MCF 10A (cell line): ENCODE measurements around the gene LHB. TPM values are rescaled to one million over a fixed set of nuclear protein-coding genes. Genes with fewer than 3 reads are reported as not detected.

Source experiments
- BruUV-seq: library from RNA; stranded (reverse); fragments of 400-500 nt; replicated peaks from 2 replicates; lab custom pipeline; 2021; lab: Mats Ljungman, UMichigan
- CTCF ChIA-PET: fragments of 300-600 bp; sonication (Branson Sonifier 250); formaldehyde crosslinking; extraction: SDS; loops from one replicate; lab custom pipeline; 2021; ENCODE audit warnings: antibody characterized with exemption, inconsistent platforms; lab: Yijun Ruan, JAX
- POLR2A ChIA-PET: fragments of 300-600, 350-650 bp; sonication (Branson Sonifier 250); formaldehyde crosslinking; extraction: SDS; loops from one replicate; lab custom pipeline; 2020; ENCODE audit warnings: antibody characterized with exemption, inconsistent platforms; lab: Yijun Ruan, JAX
- DNase-seq: peaks from one replicate; pipeline ENCODE4 v3.0.0-alpha.2; 2018; ENCODE audit not compliant: unreplicated experiment
- H3K27ac Mint-ChIP-seq: one replicate; pipeline ENCODE4 v1.8.0; 2022; ENCODE audit warnings: mild to moderate bottlenecking, low read depth, mixed read lengths; ENCODE audit not compliant: unreplicated experiment
- H3K27me3 Mint-ChIP-seq: one replicate; pipeline ENCODE4 v1.8.0; 2022; ENCODE audit warnings: mixed read lengths; ENCODE audit not compliant: insufficient read depth, unreplicated experiment
- H3K36me3 Mint-ChIP-seq: one replicate; pipeline ENCODE4 v1.8.0; 2022; ENCODE audit warnings: mild to moderate bottlenecking, moderate library complexity, mixed read lengths; ENCODE audit not compliant: insufficient read depth, unreplicated experiment
- H3K4me1 Mint-ChIP-seq: one replicate; pipeline ENCODE4 v1.8.0; 2022; ENCODE audit warnings: mixed read lengths; ENCODE audit not compliant: insufficient read depth, unreplicated experiment
- H3K4me3 Mint-ChIP-seq: one replicate; pipeline ENCODE4 v1.8.0; 2022; ENCODE audit warnings: mild to moderate bottlenecking, moderate library complexity, mixed read lengths; ENCODE audit not compliant: unreplicated experiment
- H3K9me3 Mint-ChIP-seq: one replicate; pipeline ENCODE4 v1.8.0; 2022; ENCODE audit warnings: mixed read lengths; ENCODE audit not compliant: unreplicated experiment
- intact Hi-C: fragments of 100-400 bp; cut with micrococcal nuclease; formaldehyde crosslinking; loops from 2 replicates; pipeline ENCODE4 v1.14.1; 2022
- total RNA-seq: library from RNA; stranded (reverse); gene quantifications from 2 replicates; pipeline ENCODE4 v1.2.3, GENCODE V29; 2022
- TF ChIP-seq, protein P1 (sequence below): fragments of 200-600 bp; IDR thresholded peaks from one replicate; pipeline ENCODE4 v1.8.0; 2022; ENCODE audit warnings: antibody characterized with exemption, mild to moderate bottlenecking; ENCODE audit not compliant: unreplicated experiment

The LHB gene
- total RNA-seq, 1 experiment from 2014 or later, result not detected

GRCh38 chr19:49064029-49064629 lies 47.2 kb upstream of the LHB start:
- TF ChIP-seq, protein P1, sequence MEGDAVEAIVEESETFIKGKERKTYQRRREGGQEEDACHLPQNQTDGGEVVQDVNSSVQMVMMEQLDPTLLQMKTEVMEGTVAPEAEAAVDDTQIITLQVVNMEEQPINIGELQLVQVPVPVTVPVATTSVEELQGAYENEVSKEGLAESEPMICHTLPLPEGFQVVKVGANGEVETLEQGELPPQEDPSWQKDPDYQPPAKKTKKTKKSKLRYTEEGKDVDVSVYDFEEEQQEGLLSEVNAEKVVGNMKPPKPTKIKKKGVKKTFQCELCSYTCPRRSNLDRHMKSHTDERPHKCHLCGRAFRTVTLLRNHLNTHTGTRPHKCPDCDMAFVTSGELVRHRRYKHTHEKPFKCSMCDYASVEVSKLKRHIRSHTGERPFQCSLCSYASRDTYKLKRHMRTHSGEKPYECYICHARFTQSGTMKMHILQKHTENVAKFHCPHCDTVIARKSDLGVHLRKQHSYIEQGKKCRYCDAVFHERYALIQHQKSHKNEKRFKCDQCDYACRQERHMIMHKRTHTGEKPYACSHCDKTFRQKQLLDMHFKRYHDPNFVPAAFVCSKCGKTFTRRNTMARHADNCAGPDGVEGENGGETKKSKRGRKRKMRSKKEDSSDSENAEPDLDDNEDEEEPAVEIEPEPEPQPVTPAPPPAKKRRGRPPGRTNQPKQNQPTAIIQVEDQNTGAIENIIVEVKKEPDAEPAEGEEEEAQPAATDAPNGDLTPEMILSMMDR, result no peak
- H3K27me3 Mint-ChIP-seq, result peaks cover 24% of the 10 kb centered on the region
- H3K27ac Mint-ChIP-seq, result peak overlapping the region; percentile 79
- intact Hi-C loops, result no loop called here
- peak overlapping the region; percentile 79 for H3K4me3 Mint-ChIP-seq
- CTCF ChIA-PET, result interaction anchor here (0.6 to 1.6 kb wide), 3 partner anchors 50 to 99 kb away, joined by 3 to 8 read pairs (median 3); no protein-coding TSS in a partner anchor
- DNase-seq, result peak; percentile 50
- BruUV-seq, result no TSS peak
- peaks cover 11% of the 10 kb centered on the region for H3K36me3 Mint-ChIP-seq
- H3K9me3 Mint-ChIP-seq, result no peaks in the 10 kb centered on the region
- POLR2A ChIA-PET, result interaction anchor here (0.5 to 1.8 kb wide), 6 partner anchors 22 to 190 kb away, joined by 3 to 8 read pairs (median 4); partner anchors contain the start of genes GYS1 and RUVBL2
- peaks cover 8% of the 10 kb centered on the region for H3K4me1 Mint-ChIP-seq

- intact Hi-C loops, result no loop called here
- no TSS peak for BruUV-seq
These were observed 44.6 kb upstream of the LHB start for GRCh38 chr19:49061445-49061844.

GRCh38 chr19:49061000-49061399 lies 44.1 kb upstream of the LHB start:
- POLR2A ChIA-PET, result interaction anchor here (0.8 kb wide), 1 partner anchor 96 kb away, joined by 3 read pairs; the partner anchor contains the start of gene FTL

More at GRCh38 chr19:49061445-49061844, 44.6 kb upstream of the LHB start:
- CTCF ChIA-PET, result no interaction called here
- no peak for DNase-seq
- POLR2A ChIA-PET, result no interaction called here
- peaks cover 16% of the 10 kb centered on the region for H3K4me1 Mint-ChIP-seq
- H3K4me3 Mint-ChIP-seq, result no peak overlapping the region
- peaks cover 14% of the 10 kb centered on the region for H3K27me3 Mint-ChIP-seq
- TF ChIP-seq, protein P1, result no peak
- H3K36me3 Mint-ChIP-seq, result peaks cover 11% of the 10 kb centered on the region
- H3K9me3 Mint-ChIP-seq, result no peaks in the 10 kb centered on the region
- no peak overlapping the region for H3K27ac Mint-ChIP-seq

DNA sequence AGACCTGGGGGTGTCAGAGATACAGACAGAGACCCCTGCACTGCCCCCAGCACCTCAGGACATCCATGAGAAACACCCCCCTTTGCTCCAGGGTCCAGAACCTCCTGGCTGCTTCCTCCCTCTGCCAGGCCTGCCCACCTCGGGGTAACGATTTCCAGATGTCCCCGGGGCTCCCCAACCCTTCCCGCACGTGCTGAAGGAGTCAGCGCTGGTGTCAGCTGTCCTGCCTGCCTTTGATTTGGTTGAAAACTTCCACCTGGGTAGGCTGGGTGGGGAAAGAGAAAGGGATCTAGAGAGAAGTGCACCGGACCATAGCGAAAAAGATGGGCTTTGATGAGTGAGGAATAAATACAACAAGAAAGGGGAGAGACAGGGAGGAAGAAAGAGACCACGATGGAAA lies 42.2 kb upstream of the LHB start:
- Mint-ChIP-seq H3K9me3 (no peaks in the 10 kb centered on the region), H3K4me3 (no peak overlapping the region), H3K27me3 (no peaks in the 10 kb centered on the region), H3K27ac (no peak overlapping the region), H3K4me1 (peaks cover 17% of the 10 kb centered on the region), H3K36me3 (peaks cover 4% of the 10 kb centered on the region)
- ChIA-PET POLR2A (interaction anchor here (0.6 kb wide), 1 partner anchor 439 kb away, joined by 3 read pairs; no protein-coding TSS in a partner anchor), CTCF (interaction anchor here (0.6 to 1.2 kb wide), 3 partner anchors 16 to 91 kb away, joined by 4 to 5 read pairs (median 4); no protein-coding TSS in a partner anchor)
- intact Hi-C loops, result no loop called here
- TF ChIP-seq, protein P1, result no peak
- DNase-seq, result no peak
- no TSS peak for BruUV-seq

More at GRCh38 chr19:49061000-49061399, 44.1 kb upstream of the LHB start:
- Mint-ChIP-seq H3K27ac (no peak overlapping the region), H3K36me3 (peaks cover 11% of the 10 kb centered on the region), H3K9me3 (no peaks in the 10 kb centered on the region), H3K27me3 (peaks cover 10% of the 10 kb centered on the region), H3K4me1 (peaks cover 17% of the 10 kb centered on the region), H3K4me3 (no peak overlapping the region)
- no peak for DNase-seq
- CTCF ChIA-PET, result no interaction called here
- intact Hi-C loops, result no loop called here
- TF ChIP-seq, protein P1, result no peak
- no TSS peak for BruUV-seq
